Type B pancreatic cell (in vitro differentiated cells): ENCODE measurements around the gene NAA16. TPM values are rescaled to one million over a fixed set of nuclear protein-coding genes. Genes with fewer than 3 reads are reported as not detected.

Source experiments
- DNase-seq: peaks from one replicate; pipeline ENCODE4 v3.0.0; 2021; ENCODE audit warnings: mixed read lengths; ENCODE audit not compliant: unreplicated experiment; ENCODE audit errors: extremely low spot score
- H3K27ac Mint-ChIP-seq: 2 replicates; pipeline ENCODE4 v1.8.0; 2021; ENCODE audit warnings: mild to moderate bottlenecking, mixed read lengths
- H3K27me3 Mint-ChIP-seq: 2 replicates; pipeline ENCODE4 v1.8.0; 2021; ENCODE audit warnings: mixed read lengths
- H3K36me3 Mint-ChIP-seq: 2 replicates; pipeline ENCODE4 v1.8.0; 2021; ENCODE audit warnings: mixed read lengths
- H3K4me1 Mint-ChIP-seq: one replicate; pipeline ENCODE4 v1.8.0; 2021; ENCODE audit warnings: mixed read lengths; ENCODE audit not compliant: unreplicated experiment
- H3K4me3 Mint-ChIP-seq: 2 replicates; pipeline ENCODE4 v1.8.0; 2021; ENCODE audit warnings: mild to moderate bottlenecking, mixed read lengths
- H3K9me3 Mint-ChIP-seq: 2 replicates; pipeline ENCODE4 v1.8.0; 2021; ENCODE audit warnings: mixed read lengths
- total RNA-seq: library from RNA; stranded (reverse); gene quantifications from 2 replicates; pipeline ENCODE4 v1.2.1, GENCODE V29; 2021; ENCODE audit warnings: low replicate concordance
- TF ChIP-seq, protein P1 (sequence below): fragments of 200-600 bp; sonication (generic); conservative IDR thresholded peaks from 2 replicates; pipeline ENCODE4 v1.5.0; 2021; ENCODE audit warnings: antibody characterized with exemption, mild to moderate bottlenecking

The NAA16 gene
- total RNA-seq, 1 donor from 2014 or later, result 44.6 TPM

DNA sequence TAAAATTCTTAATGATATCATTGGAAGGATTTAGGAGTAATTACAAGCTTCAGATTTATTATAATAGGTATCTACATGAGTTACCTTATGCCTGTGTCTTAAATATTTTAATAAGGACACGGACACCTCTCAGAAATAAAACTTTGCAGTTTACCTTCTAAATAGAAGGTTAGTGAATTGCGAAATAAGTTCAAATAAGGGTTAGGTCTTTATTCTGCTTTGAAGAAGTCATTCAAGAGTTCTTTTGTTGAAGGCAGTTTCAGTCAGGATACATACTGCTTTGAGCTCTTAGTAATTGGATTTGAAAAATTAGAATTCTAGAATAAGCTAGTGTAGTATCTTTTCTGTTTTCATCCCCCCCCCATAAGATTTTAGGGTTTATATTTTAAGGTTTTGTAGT lies 53.0 kb downstream of the NAA16 start:
- no peaks in the 10 kb centered on the region for H3K27me3 Mint-ChIP-seq
- no peak overlapping the region for H3K4me3 Mint-ChIP-seq
- peaks cover 56% of the 10 kb centered on the region for H3K36me3 Mint-ChIP-seq
- H3K27ac Mint-ChIP-seq, result no peak overlapping the region
- no peaks in the 10 kb centered on the region for H3K9me3 Mint-ChIP-seq
- H3K4me1 Mint-ChIP-seq, result no peaks in the 10 kb centered on the region
- TF ChIP-seq, protein P1, sequence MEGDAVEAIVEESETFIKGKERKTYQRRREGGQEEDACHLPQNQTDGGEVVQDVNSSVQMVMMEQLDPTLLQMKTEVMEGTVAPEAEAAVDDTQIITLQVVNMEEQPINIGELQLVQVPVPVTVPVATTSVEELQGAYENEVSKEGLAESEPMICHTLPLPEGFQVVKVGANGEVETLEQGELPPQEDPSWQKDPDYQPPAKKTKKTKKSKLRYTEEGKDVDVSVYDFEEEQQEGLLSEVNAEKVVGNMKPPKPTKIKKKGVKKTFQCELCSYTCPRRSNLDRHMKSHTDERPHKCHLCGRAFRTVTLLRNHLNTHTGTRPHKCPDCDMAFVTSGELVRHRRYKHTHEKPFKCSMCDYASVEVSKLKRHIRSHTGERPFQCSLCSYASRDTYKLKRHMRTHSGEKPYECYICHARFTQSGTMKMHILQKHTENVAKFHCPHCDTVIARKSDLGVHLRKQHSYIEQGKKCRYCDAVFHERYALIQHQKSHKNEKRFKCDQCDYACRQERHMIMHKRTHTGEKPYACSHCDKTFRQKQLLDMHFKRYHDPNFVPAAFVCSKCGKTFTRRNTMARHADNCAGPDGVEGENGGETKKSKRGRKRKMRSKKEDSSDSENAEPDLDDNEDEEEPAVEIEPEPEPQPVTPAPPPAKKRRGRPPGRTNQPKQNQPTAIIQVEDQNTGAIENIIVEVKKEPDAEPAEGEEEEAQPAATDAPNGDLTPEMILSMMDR, result no peak
- DNase-seq, result no peak

DNA sequence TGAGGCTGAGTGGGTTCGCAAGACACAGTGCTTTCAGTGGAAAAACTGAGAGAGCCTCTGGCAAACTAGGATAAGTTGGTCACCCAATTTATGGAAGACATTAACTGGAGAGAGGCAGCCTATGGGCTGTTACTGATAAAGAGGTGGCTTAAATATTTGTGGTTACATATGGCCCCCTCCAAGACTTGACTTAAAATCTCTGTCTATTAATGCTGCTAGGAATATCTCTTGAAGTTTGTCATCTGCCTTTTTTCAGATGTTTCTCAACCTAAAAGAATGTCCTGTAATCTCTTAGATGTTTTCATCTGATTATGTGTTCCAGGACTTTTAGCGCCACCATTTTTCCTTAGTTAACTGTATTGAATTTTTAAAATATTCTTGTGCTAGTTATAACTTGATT lies 54.6 kb downstream of the NAA16 start:
- Mint-ChIP-seq H3K4me1 (no peaks in the 10 kb centered on the region), H3K27ac (no peak overlapping the region), H3K4me3 (no peak overlapping the region), H3K9me3 (no peaks in the 10 kb centered on the region), H3K36me3 (peaks cover 70% of the 10 kb centered on the region), H3K27me3 (no peaks in the 10 kb centered on the region)
- DNase-seq, result no peak
- TF ChIP-seq, protein P1, result no peak

DNA sequence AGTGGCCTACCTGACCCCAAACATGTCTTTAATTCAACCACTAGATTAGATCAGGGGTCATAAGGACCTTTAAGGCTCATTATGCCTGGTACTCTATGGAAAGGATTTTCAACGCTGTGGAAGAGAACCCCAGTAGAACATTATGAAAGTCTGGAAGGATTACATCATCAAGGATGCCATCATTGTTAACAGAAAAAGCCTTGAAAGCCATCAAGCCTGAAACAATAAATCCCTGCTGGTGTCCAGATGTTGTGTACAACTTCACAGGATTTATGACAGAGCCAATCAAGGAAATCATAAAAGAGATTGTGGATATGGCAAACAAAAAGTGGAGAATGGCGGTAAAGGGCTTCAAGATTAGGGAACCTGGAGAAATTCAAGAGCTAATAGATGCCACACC lies 59.7 kb downstream of the NAA16 start:
- Mint-ChIP-seq H3K4me3 (no peak overlapping the region), H3K27me3 (no peaks in the 10 kb centered on the region), H3K27ac (no peak overlapping the region), H3K36me3 (peaks cover 66% of the 10 kb centered on the region), H3K9me3 (no peaks in the 10 kb centered on the region), H3K4me1 (no peaks in the 10 kb centered on the region)
- TF ChIP-seq, protein P1, result no peak
- no peak for DNase-seq

DNA sequence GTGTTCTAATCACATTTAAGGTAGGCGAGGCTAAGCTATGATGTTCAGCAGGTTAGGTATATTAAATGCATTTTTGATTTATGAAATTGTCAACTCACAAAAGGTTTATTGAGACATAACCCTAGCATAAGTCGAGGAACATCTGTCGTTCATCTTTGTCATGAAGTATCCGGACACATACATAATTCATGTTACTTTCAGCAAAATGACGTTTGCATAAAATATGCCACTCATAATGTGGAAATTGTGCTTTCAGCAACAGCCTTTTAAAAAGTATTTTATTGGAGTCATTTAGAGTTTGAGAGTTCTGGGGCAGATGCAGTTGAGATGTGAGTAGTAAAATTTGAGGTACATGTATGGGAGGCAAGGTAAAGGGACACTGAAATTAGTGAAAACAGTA lies 66.4 kb downstream of the NAA16 start:
- TF ChIP-seq, protein P1, result no peak
- Mint-ChIP-seq H3K4me3 (no peak overlapping the region), H3K27me3 (peaks cover 4% of the 10 kb centered on the region), H3K4me1 (peaks cover under 1% of the 10 kb centered on the region), H3K36me3 (peaks cover 25% of the 10 kb centered on the region), H3K27ac (no peak overlapping the region), H3K9me3 (no peaks in the 10 kb centered on the region)
- no peak for DNase-seq

DNA sequence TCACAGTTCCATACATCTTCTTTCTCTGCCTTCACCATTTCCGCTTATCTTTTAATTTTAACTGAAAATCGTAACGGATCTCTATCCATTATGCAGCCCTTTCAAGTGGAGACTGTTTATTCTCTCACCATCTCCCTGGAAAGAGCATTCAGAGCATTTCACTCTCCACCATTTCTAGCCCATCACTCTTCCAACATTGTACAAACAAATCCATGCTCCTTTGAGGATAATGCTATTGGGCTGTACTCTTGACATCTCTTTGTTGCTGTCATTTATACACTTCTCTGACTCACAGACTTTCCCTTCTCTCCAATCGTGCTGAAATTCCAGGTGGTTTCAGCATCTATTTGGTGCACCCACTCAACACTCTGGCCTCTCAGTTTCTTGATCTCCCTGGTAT lies 71.4 kb downstream of the NAA16 start:
- Mint-ChIP-seq H3K27me3 (peaks cover 10% of the 10 kb centered on the region), H3K36me3 (no peaks in the 10 kb centered on the region), H3K4me1 (peaks cover 12% of the 10 kb centered on the region), H3K4me3 (no peak overlapping the region), H3K27ac (no peak overlapping the region), H3K9me3 (no peaks in the 10 kb centered on the region)
- DNase-seq, result no peak
- TF ChIP-seq, protein P1, result no peak

DNA sequence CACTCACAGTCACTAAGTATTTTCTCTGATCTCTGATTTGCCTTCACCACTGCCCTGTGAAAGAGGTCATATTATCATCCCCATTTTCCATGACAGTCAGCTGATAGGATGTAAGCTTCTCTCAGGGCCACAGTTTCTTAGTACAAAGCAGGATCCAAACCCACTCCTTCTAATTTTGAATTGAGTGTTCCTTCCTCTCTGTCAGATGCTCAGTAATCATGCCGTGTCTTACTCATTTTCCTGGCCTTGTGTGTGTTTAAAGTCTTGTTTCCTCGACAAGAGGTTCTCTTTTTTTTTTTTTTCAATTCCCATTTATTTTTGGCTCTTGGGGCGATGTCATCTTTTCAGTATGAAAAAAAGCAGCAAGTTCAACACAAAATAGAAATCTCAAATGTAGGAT lies 72.3 kb downstream of the NAA16 start:
- Mint-ChIP-seq H3K4me3 (no peak overlapping the region), H3K9me3 (no peaks in the 10 kb centered on the region), H3K4me1 (peaks cover 12% of the 10 kb centered on the region), H3K36me3 (no peaks in the 10 kb centered on the region), H3K27me3 (peaks cover 10% of the 10 kb centered on the region), H3K27ac (no peak overlapping the region)
- TF ChIP-seq, protein P1, result no peak
- DNase-seq, result no peak
